ENCODE results near the gene MAP4K4.

- no peak for TF ChIP-seq ZNF274 (IDR thresholded peaks at IDR 0.05; ENCODE audit: low read depth, low read length)
- TF ChIP-seq SUZ12 (IDR thresholded peaks at IDR 0.05; ENCODE audit: extremely low read depth, insufficient read depth, insufficient read length), result no peak
- TF ChIP-seq YY1 (IDR thresholded peaks at IDR 0.05; ENCODE audit: insufficient read depth, insufficient read length), result no peak
These were observed 208.3 kb downstream of the MAP4K4 start for GRCh38 chr2:101905746-101906336.
